Astrocyte of the spinal cord (primary cell): ENCODE results near the gene PPIL1.

Experiments used
- DNase-seq: peaks from one replicate; pipeline ENCODE4 v3.0.0; 2011; ENCODE audit warnings: low read depth, low spot score
- H3K4me3 ChIP-seq: 2 replicates; pipeline ENCODE4 v1.5.1; 2011; ENCODE audit warnings: low read depth, mild to moderate bottlenecking, low read length, moderate library complexity
- CTCF ChIP-seq: IDR thresholded peaks from 2 replicates; pipeline ENCODE4 v1.5.1; 2012; ENCODE audit warnings: low read depth, mild to moderate bottlenecking, low read length, inconsistent platforms
- in situ Hi-C: cut with HindIII; loops from 2 replicates; pipeline ENCODE4 v1.10.0; 2017; ENCODE audit warnings: low sequenced_read_pairs

The PPIL1 gene

GRCh38 chr6:36809941-36810803, 64.4 kb downstream of the PPIL1 start:
- TF ChIP-seq CTCF = peak; percentile 31
- no peak overlapping the region for H3K4me3 ChIP-seq
- in situ Hi-C loops = no loop called here
- DNase-seq = no peak

- no peak overlapping the region for H3K4me3 ChIP-seq
- in situ Hi-C loops = no loop called here
- no peak for TF ChIP-seq CTCF
- no peak for DNase-seq
Measured at GRCh38 chr6:36809156-36809555, 65.4 kb downstream of the PPIL1 start.

- no peak for TF ChIP-seq CTCF
- in situ Hi-C loops = no loop called here
- H3K4me3 ChIP-seq = no peak overlapping the region
- DNase-seq = no peak
Measured at GRCh38 chr6:36808634-36809033, 66.0 kb downstream of the PPIL1 start.

GRCh38 chr6:36807750-36808149, 66.9 kb downstream of the PPIL1 start:
- H3K4me3 ChIP-seq = no peak overlapping the region
- no peak for TF ChIP-seq CTCF
- no peak for DNase-seq
- in situ Hi-C loops = no loop called here

GRCh38 chr6:36807143-36807542, 67.5 kb downstream of the PPIL1 start:
- in situ Hi-C loops = no loop called here
- DNase-seq = no peak
- H3K4me3 ChIP-seq = no peak overlapping the region
- TF ChIP-seq CTCF = no peak

- TF ChIP-seq CTCF = no peak
- DNase-seq = no peak
- no peak overlapping the region for H3K4me3 ChIP-seq
- in situ Hi-C loops = no loop called here
Measured at GRCh38 chr6:36805917-36806316, 68.7 kb downstream of the PPIL1 start.
